Choroid plexus epithelial cell (primary cell): Measurements from ENCODE around the gene QRICH1.

ENCODE experiments used
- DNase-seq: peaks from one replicate; pipeline ENCODE4 v3.0.0-alpha.2; 2010; ENCODE audit warnings: low read depth
- H3K4me3 ChIP-seq: 2 replicates; pipeline ENCODE4 v1.5.1; 2011; ENCODE audit warnings: low read depth, mild to moderate bottlenecking, control low read depth, low read length, moderate library complexity
- TF ChIP-seq, protein P1 (sequence below): conservative IDR thresholded peaks from 2 replicates; pipeline ENCODE4 v1.5.1; 2011; ENCODE audit warnings: low read depth, mild to moderate bottlenecking, control low read depth, inconsistent platforms, low read length, moderate library complexity

QRICH1 gene

DNA sequence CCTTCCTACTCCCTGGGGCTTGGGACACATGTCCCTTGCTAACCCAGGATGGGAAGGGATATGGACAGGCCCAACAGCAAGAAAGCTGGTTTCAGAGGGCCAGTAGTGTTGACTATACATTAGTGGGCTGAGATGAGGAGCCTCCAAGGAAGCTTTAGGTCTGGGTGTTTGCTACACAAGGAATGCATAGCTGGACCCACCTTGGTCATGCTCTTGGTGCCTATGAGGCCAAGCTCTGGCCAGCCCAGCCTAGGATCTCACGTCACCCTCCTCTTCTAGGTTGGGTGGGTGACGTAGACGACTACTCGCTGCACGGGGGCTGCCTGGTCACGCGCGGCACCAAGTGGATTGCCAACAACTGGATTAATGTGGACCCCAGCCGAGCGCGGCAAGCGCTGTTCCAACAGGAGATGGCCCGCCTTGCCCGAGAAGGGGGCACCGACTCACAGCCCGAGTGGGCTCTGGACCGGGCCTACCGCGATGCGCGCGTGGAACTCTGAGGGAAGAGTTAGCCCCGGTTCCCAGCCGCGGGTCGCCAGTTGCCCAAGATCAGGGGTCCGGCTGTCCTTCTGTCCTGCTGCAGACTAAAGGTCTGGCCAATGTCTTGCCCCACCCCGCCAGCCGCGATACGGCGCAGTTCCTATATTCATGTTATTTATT is 87.3 kb downstream of the QRICH1 start:
- TF ChIP-seq, protein P1, sequence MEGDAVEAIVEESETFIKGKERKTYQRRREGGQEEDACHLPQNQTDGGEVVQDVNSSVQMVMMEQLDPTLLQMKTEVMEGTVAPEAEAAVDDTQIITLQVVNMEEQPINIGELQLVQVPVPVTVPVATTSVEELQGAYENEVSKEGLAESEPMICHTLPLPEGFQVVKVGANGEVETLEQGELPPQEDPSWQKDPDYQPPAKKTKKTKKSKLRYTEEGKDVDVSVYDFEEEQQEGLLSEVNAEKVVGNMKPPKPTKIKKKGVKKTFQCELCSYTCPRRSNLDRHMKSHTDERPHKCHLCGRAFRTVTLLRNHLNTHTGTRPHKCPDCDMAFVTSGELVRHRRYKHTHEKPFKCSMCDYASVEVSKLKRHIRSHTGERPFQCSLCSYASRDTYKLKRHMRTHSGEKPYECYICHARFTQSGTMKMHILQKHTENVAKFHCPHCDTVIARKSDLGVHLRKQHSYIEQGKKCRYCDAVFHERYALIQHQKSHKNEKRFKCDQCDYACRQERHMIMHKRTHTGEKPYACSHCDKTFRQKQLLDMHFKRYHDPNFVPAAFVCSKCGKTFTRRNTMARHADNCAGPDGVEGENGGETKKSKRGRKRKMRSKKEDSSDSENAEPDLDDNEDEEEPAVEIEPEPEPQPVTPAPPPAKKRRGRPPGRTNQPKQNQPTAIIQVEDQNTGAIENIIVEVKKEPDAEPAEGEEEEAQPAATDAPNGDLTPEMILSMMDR, result no peak
- peak overlapping the region; percentile 90 for H3K4me3 ChIP-seq
- peak; percentile 74 for DNase-seq

DNA sequence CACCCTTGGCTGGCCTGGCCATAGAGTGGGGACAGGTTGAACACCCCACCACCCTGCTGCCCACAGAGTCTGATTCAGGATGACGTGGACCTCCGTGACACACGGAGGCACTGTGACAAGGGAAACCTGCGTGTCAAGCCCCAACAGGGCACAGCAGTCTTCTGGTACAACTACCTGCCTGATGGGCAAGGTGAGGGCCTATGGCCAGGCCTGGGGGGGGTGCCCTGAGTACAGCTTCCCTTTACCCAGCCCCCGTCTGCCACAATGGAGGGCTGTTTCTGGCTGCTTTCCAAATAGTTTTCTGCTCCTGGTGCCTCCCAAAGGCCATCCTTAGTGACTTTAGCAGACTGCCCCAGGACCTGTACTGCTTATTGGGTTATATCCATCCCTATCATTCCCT is 87.9 kb downstream of the QRICH1 start:
- no peak for DNase-seq
- TF ChIP-seq, protein P1, result no peak
- peak overlapping the region; percentile 90 for H3K4me3 ChIP-seq

DNA sequence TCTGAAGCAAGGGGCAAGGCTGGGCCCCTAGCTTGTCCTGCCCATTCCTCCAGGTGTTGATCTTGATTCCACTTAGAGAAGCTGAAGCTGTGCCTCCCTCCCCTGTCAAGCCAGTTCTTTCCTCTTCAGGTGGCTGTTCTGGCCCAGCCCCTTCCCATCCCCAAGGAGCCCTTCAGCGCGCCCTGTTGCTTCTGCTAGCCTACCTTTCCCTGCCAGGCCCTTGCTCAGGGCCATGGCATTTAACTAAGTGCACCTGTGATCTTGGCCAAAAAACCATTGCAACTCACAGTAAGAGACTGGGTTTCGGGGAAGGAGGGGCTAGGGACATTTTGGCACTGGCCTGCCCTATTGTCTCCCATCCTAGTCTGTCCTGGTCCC is 88.6 kb downstream of the QRICH1 start:
- TF ChIP-seq, protein P1, result no peak
- H3K4me3 ChIP-seq, result no peak overlapping the region
- DNase-seq, result no peak

DNA sequence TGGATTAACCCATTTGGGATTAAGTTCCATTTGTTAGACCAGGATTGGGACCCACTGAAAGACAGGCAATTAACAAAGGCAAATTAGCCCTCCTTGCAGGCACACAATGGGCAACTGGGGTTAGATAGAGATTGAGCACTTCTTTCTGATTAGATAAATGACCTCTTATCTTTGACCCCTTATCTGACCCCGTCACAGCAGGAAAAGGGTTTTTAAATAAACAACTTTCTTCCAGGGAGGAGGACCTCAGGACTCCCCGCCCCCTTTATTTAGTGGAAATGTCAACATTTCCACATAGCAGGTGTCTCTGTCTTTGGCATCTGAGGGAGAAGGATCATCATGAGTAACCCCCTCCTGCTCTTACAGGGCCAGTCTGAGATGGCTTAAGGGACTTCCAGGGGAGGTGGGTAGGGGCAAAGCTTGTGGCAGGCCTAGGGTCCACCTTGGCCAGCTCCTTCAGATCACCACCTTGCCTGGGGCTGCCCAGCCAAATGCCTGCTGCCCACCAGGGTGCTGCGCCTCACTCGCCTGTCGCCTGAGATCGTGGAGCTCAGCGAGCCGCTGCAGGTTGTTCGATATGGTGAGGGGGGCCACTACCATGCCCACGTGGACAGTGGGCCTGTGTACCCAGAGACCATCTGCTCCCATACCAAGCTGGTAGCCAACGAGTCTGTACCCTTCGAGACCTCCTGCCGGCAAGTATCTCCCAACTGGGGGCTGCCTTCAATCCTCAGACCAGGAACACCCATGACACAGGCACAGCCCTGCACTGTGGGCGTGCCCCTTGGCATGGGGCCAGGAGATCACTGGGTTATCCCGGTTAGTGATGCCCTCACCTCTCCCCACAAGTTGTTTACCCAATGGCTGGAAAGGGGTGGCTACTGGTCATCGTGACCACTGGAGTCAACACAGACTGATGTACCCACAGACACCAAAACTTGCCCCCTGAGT is 89.2 kb downstream of the QRICH1 start:
- DNase-seq, result no peak

DNA sequence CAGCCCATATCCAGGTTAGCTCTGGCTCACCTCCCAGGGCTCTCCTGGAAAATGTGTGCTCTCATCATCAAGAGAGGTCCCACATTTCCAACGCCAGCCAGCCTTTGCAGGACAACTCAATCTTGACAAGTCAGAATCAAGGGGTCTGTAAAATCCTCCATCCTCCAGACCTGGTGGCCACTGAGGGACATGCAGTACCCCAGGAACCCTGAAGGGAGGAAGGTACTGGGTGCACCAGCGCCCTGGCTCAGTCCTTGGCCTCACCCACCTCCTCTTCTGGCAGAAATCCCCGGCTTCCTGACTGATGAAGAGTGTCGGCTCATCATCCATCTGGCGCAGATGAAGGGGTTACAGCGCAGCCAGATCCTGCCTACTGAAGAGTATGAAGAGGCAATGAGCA is 92.7 kb downstream of the QRICH1 start:
- no peak for DNase-seq
- H3K4me3 ChIP-seq, result no peak overlapping the region
- TF ChIP-seq, protein P1, result no peak

More for the DNA sequence above, 89.2 kb downstream of the QRICH1 start:
- TF ChIP-seq, protein P1, result no peak
- H3K4me3 ChIP-seq, result no peak overlapping the region

DNA sequence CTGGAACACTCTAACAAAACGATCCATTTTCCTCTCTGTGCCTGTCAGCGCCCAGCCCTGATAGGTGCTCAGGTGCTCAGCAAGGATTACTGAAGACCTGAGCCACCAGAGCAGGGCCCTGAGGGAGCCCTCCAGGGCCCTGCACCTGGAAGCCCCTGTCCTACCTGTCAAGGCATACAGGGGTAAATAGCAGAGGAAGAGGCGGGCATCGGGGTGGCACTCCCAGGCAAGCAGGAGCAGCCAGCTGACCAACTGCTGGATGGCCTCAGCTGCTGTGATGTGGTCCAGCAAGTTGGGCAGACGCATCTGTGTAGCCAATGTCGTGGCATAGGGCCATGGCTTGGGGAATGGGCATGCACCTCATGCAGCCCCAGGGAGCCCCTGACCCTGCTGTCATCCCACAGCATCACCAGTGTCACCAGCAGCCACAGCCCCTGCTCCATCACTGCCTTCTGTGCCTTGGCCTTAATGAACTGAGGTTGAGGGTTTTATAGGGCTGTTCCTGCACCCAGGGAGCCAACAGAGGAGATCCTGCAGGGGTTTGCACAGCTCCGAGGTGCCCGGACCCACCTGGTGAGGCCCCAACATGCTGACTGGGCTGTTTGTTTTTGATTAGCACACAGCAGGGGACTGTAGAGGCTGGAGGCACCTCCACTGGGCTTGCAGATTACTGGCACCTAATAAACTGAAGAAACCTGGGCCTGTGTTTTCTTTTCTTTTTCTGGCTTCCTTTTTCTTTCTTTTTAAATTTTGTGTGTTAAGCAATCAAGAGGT is 94.6 kb downstream of the QRICH1 start:
- no peak overlapping the region for H3K4me3 ChIP-seq
- no peak for DNase-seq
- TF ChIP-seq, protein P1, result no peak
